ENCODE data around the gene WEE1. TPM values are rescaled to one million over a fixed set of nuclear protein-coding genes. Genes with fewer than 3 reads are reported as not detected.

WEE1 gene
- total RNA-seq, 1 donor = 51.1 TPM

DNA sequence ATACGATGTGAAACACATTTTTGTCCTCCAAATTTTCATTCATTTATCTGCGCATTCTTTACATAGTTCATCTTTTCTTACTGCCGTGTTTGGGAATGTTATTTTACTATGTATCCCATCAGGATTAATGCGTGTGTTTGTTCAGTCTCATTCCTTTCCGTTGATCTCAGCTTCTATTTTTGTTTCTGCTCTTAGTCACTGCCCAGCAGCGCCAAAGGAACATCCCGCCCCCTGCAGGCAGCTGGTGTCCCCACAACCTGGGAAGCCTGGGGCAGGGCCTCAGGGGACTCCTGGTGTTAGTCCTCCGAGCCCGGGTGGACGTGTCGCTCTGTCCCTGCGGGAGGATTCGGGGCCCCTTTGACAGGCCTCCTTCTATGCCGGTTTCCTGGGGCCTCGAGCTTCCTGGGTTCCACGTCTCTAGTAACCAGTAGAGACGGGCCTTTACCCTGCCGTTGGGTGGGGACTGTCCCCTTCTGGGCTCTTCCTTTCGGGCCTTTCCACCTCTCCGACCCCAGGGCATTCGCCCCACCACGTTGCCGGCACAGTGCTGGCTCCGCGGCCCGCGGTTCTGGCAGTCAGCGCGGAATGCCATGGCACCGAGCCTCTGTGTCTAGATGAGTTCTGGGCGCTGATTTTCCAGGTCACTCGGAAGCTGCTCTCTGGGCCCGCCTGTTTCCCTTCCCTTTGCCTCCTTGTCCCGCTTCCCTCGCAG, 39.8 kb downstream of the WEE1 start:
- peak; percentile 99 for DNase-seq (ENCODE audit: low read depth)
- TF ChIP-seq, protein P1, sequence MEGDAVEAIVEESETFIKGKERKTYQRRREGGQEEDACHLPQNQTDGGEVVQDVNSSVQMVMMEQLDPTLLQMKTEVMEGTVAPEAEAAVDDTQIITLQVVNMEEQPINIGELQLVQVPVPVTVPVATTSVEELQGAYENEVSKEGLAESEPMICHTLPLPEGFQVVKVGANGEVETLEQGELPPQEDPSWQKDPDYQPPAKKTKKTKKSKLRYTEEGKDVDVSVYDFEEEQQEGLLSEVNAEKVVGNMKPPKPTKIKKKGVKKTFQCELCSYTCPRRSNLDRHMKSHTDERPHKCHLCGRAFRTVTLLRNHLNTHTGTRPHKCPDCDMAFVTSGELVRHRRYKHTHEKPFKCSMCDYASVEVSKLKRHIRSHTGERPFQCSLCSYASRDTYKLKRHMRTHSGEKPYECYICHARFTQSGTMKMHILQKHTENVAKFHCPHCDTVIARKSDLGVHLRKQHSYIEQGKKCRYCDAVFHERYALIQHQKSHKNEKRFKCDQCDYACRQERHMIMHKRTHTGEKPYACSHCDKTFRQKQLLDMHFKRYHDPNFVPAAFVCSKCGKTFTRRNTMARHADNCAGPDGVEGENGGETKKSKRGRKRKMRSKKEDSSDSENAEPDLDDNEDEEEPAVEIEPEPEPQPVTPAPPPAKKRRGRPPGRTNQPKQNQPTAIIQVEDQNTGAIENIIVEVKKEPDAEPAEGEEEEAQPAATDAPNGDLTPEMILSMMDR (IDR thresholded peaks at IDR 0.05; ENCODE audit: insufficient read depth, low read length) = peak; percentile 95
- H3K4me3 ChIP-seq (ENCODE audit: low read depth, low read length) = peak overlapping the region; percentile 59

DNA sequence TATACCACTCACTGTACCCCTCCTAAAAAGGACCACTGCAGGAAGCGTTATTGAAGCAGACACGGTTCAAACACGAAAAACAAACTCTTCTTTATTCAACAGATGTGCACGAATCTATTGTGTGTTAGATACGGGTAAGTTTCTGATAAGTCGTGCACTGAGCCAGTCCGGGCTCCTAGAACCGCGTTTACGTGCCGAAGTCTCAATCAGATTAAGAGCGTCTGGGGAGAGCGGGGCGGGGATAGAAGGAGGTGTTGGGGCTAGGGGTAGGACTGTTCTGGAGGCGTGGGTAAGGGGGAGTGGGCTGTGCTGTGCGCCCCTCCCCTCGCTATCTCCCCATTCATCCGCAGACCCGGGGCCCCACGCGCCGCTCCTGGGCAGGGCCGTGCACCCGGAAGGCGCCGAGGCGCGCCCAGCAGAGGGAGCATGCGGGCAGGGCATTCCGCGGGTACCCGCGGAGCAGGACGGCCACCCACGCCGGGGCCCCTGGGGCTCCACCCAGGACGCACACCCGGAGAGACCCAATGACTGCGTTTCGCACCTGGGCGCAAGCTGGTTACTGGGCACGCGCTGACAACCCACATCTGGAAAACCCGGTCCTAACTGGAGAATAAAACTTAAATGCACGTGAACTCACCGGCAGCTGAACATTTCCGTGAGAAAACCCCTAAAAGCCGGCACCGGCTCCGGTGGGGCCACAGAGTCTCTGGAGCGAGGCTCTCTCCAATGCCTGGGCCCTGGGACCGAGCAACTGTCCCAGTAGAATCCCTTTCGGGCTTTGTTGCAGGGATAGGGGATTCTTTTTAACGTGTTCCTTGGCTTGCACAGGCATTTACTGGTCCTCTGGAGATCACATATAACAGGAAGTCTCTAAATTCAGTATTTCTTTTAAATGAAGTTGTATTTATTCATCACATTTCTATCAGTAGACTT, 40.6 kb downstream of the WEE1 start:
- peak; percentile 79 for DNase-seq (ENCODE audit: low read depth)
- TF ChIP-seq, protein P1 (IDR thresholded peaks at IDR 0.05; ENCODE audit: insufficient read depth, low read length) = peak; percentile 67
- peak overlapping the region; percentile 59 for H3K4me3 ChIP-seq (ENCODE audit: low read depth, low read length)

DNA sequence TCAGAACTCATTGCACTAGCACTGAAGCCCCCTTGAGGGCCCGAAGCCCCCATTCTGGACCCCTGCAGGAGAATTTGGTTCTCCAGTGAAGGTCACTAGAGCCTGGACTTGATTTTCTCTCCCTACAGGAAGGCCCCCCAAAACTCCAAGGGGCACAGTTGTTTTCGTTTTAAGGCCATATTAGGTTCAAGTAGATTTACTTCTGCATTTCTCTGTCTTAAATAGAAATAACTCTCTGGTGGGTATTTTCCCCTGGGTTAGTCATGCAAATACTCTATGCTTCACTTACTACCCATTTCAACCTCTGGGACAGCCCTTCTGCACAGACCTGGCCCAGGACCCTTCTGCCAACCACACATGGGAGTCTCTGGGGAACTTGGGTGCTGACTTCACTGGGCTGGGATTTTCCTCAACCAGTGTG, 41.6 kb downstream of the WEE1 start:
- no peak overlapping the region for H3K4me3 ChIP-seq (ENCODE audit: low read depth, low read length)
- TF ChIP-seq, protein P1 (IDR thresholded peaks at IDR 0.05; ENCODE audit: insufficient read depth, low read length) = no peak
- peak; percentile 28 for DNase-seq (ENCODE audit: low read depth)

DNA sequence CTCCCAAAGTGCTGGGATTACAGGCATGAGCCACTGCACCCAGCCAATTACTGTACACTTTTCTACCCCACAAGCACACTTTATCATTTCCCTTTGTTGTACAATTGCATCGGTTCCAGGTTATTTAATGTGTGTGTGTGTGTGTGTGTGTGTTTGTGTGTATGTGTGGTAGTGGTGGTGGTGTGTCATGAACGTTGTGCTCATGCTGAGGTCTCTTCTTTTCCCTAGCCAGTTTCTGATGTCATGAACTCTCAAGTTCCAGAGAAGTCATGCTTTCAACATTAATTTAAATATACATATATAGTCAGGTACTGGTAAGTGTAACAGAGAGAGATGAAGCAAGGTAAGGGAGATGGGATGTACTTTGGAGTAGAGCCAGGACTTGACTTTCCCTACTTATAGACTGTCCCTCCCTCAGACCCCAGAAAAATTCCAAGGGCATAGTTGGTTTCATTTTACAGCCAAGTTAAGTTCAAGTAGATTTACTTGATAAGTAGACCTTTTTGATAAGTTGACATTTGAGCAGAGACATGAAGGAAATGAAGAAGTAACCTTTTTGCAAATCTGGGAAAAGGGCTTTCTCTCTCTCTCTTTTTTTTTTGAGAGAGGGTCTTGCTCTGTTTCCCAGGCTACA, 42.7 kb downstream of the WEE1 start:
- no peak overlapping the region for H3K4me3 ChIP-seq (ENCODE audit: low read depth, low read length)
- peak; percentile 27 for DNase-seq (ENCODE audit: low read depth)
- TF ChIP-seq, protein P1 (IDR thresholded peaks at IDR 0.05; ENCODE audit: insufficient read depth, low read length) = no peak

DNA sequence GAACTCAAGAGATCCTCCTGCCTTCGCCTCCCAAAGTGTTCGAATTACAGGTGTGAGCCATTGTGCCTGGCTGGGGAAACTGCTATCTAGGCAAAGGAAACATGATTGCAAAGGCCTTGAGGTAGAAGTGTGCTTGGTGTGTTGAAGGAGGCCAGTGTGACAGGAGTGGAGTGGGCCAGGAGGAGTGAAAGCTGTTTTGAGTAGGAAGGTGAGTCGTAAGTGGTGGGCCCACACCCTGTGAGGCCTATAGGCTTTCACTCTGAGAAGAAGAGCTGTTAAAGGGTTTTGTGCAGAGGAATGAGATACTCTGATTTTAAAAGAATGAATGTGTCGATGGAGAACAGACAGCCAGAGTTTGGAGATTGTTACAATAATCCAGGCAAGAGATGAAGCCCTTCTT, 43.4 kb downstream of the WEE1 start:
- peak; percentile 59 for DNase-seq (ENCODE audit: low read depth)
- no peak overlapping the region for H3K4me3 ChIP-seq (ENCODE audit: low read depth, low read length)
- TF ChIP-seq, protein P1 (IDR thresholded peaks at IDR 0.05; ENCODE audit: insufficient read depth, low read length) = no peak

DNA sequence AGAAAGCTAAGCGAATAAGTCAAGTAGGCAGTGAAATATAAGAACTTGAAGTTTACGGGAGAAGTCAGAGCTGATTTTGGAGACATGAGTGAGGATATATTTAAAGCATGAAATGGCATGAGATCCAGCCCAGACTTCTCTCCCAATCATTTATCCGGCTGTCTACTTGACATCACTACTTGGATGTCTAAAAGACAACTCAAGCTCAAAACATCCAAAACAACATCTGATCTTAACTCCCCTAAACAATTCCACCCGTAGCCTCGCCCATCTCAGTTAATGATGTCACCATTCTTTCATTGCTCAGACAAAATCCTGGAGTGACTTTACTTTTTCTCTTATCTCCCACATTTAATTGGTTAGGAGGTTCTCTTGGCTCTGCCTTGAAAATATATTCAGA, 44.5 kb downstream of the WEE1 start:
- H3K4me3 ChIP-seq (ENCODE audit: low read depth, low read length) = no peak overlapping the region
- peak; percentile 85 for DNase-seq (ENCODE audit: low read depth)
- TF ChIP-seq, protein P1 (IDR thresholded peaks at IDR 0.05; ENCODE audit: insufficient read depth, low read length) = no peak

All from fibroblast of the aortic adventitia (primary cell).